Testis (tissue), 2 donors: ENCODE data around the gene ZFP62.

ENCODE experiments used
- CTCF ChIP-seq, 3 experiments: fragments of 450-650 bp in 2 of 3; fragments of 200-600 bp in 1 of 3; sonication (generic) in 1 of 3; IDR thresholded peaks; one replicate each; pipeline ENCODE4 v1.5.1; 2016 to 2019; ENCODE audit warnings: antibody characterized with exemption in 3 of 3, mild to moderate bottlenecking in 2 of 3, moderate library complexity in 1 of 3
- POLR2A ChIP-seq: fragments of 450-650 bp; IDR thresholded peaks from one replicate; pipeline ENCODE4 v1.6.1; 2017; ENCODE audit warnings: antibody characterized with exemption, mild to moderate bottlenecking, moderate library complexity

GRCh38 chr5:180831139-180832093 lies 29.7 kb downstream of the ZFP62 start:
- TF ChIP-seq CTCF (IDR thresholded peaks at IDR 0.05) (peak in 1 of 3 experiments; percentile 32), POLR2A (peak; percentile 60)
